H1 (cell line): Measurements from ENCODE around the gene RPUSD2. TPM values are rescaled to one million over a fixed set of nuclear protein-coding genes. Genes with fewer than 3 reads are reported as not detected.

Source experiments
- CTCF ChIA-PET: fragments of 300-600 bp; sonication (Branson Sonifier 250); formaldehyde crosslinking; loops from one replicate; lab custom pipeline; 2021; ENCODE audit not compliant: partially characterized antibody; lab: Charles Lee
- POLR2A ChIA-PET: fragments of 300-600 bp; sonication (Branson Sonifier 250); formaldehyde crosslinking; loops from one replicate; lab custom pipeline; 2021; ENCODE audit warnings: inconsistent platforms; ENCODE audit not compliant: partially characterized antibody; lab: Charles Lee
- DNase-seq, 2 experiments: peaks; one replicate each; pipeline versions ENCODE4 v3.0.0 to v3.0.0-alpha.2; 2010 to 2022; ENCODE audit warnings: low spot score in 2 of 2, low read depth in 1 of 2, mixed read lengths in 1 of 2
- FAIRE-seq: peaks from 2 replicates; lab custom pipeline; 2011; peaks lifted over from hg19 to GRCh38; lab: Jason Lieb, UNC
- H2AFZ ChIP-seq: 2 replicates; pipeline ENCODE4 v1.8.1; 2012; ENCODE audit warnings: low read length, inconsistent platforms
- H2AK5ac ChIP-seq: 2 replicates; pipeline ENCODE4 v1.6.1; 2013; ENCODE audit warnings: low read depth, low read length
- H2BK120ac ChIP-seq: replicated peaks from 2 replicates; pipeline ENCODE3; 2013; ENCODE audit warnings: low read depth, low read length, inconsistent platforms
- H2BK12ac ChIP-seq: 2 replicates; pipeline ENCODE4 v1.6.1; 2013; ENCODE audit warnings: low read depth, low read length
- H2BK15ac ChIP-seq: 2 replicates; pipeline ENCODE4 v1.6.1; 2013; ENCODE audit warnings: low read length
- H2BK20ac ChIP-seq: 2 replicates; pipeline ENCODE4 v1.6.1; 2013; ENCODE audit warnings: low read length
- H2BK5ac ChIP-seq: 2 replicates; pipeline ENCODE4 v1.6.1; 2013; ENCODE audit warnings: low read depth, low read length
- H3K14ac ChIP-seq: 2 replicates; pipeline ENCODE4 v1.6.1; 2013; ENCODE audit warnings: inconsistent platforms; ENCODE audit not compliant: insufficient read length
- H3K18ac ChIP-seq: 2 replicates; pipeline ENCODE4 v1.6.1; 2013; ENCODE audit warnings: low read length; ENCODE audit errors: extremely low read depth
- H3K23ac ChIP-seq: 2 replicates; pipeline ENCODE4 v1.6.1; 2013; ENCODE audit warnings: inconsistent platforms; ENCODE audit not compliant: insufficient read length
- H3K23me2 ChIP-seq: 2 replicates; pipeline ENCODE4 v1.6.1; 2013; ENCODE audit warnings: low read depth, low read length
- H3K27ac ChIP-seq: 2 replicates; pipeline ENCODE4 v1.6.1; 2011; ENCODE audit warnings: low read depth, low read length, inconsistent platforms
- H3K27me3 ChIP-seq, 4 experiments: replicated peaks in 1 of 4; 1 replicate in 1 of 4; 2 replicates in 3 of 4; pipeline versions ENCODE4 v1.6.1 to v1.8.1; 2011 to 2013; ENCODE audit warnings: low read length in 3 of 4, mild to moderate bottlenecking in 3 of 4, inconsistent platforms in 2 of 4, mixed read lengths in 2 of 4, moderate library complexity in 1 of 4; ENCODE audit not compliant: control insufficient read depth in 3 of 4, insufficient read depth in 3 of 4; ENCODE audit errors: extremely low read depth in 1 of 4
- H3K36me3 ChIP-seq, 4 experiments: 2 replicates each; pipeline versions ENCODE4 v1.6.1 to v1.8.1; 2011 to 2013; ENCODE audit warnings: mild to moderate bottlenecking in 4 of 4, low read length in 3 of 4, moderate library complexity in 2 of 4, control low read depth in 1 of 4, inconsistent platforms in 1 of 4; ENCODE audit not compliant: insufficient read depth in 4 of 4, control insufficient read depth in 2 of 4
- H3K4ac ChIP-seq: replicated peaks from 2 replicates; pipeline ENCODE3; 2013; ENCODE audit warnings: low read length, low read depth, mixed read lengths, inconsistent platforms; ENCODE audit not compliant: insufficient read length
- H3K4me1 ChIP-seq, 4 experiments: replicated peaks in 1 of 4; 1 replicate in 1 of 4; 2 replicates in 3 of 4; pipeline versions ENCODE4 v1.6.1 to v1.8.1; 2011 to 2013; ENCODE audit warnings: low read length in 3 of 4, inconsistent platforms in 2 of 4, mixed read lengths in 1 of 4; ENCODE audit not compliant: insufficient read depth in 4 of 4, control insufficient read depth in 3 of 4
- H3K4me2 ChIP-seq, 2 experiments: 2 replicates each; pipeline versions ENCODE4 v1.6.1 to v1.8.1; 2011 to 2013; ENCODE audit warnings: low read depth in 2 of 2, low read length in 2 of 2, control low read depth in 1 of 2, inconsistent platforms in 1 of 2, mild to moderate bottlenecking in 1 of 2; ENCODE audit not compliant: insufficient read depth in 1 of 2
- H3K4me3 ChIP-seq, 4 experiments: fragments of 200-600, 300-600 bp in 1 of 4; sonication (generic), shearing (Covaris generic), sonication (Bioruptor Twin) in 1 of 4; 2 replicates each; pipeline versions ENCODE4 v1.5.1 to v1.8.1; 2011 to 2016; ENCODE audit warnings: low read length in 4 of 4, low read depth in 3 of 4, control low read depth in 2 of 4, inconsistent platforms in 2 of 4, mild to moderate bottlenecking in 2 of 4, mixed read lengths in 1 of 4, moderate library complexity in 1 of 4; ENCODE audit not compliant: insufficient read depth in 2 of 4; ENCODE audit errors: extremely low read depth in 1 of 4
- H3K56ac ChIP-seq: replicated peaks from 2 replicates; pipeline ENCODE3; 2013; ENCODE audit warnings: low read depth, mild to moderate bottlenecking, mixed read lengths, low read length, inconsistent platforms; ENCODE audit not compliant: insufficient read length
- H3K79me1 ChIP-seq: 2 replicates; pipeline ENCODE4 v1.6.1; 2013; ENCODE audit warnings: low read depth, low read length, control low read depth
- H3K79me2 ChIP-seq, 2 experiments: 2 replicates each; pipeline versions ENCODE4 v1.6.1 to v1.8.1; 2012 to 2013; ENCODE audit warnings: low read length in 2 of 2, mild to moderate bottlenecking in 2 of 2, inconsistent platforms in 1 of 2; ENCODE audit not compliant: insufficient read depth in 2 of 2, control insufficient read depth in 1 of 2
- H3K9ac ChIP-seq, 4 experiments: replicated peaks in 1 of 4; 1 replicate in 1 of 4; 2 replicates in 3 of 4; pipeline versions ENCODE4 v1.6.1 to v1.8.1; 2011 to 2013; ENCODE audit warnings: low read depth in 3 of 4, low read length in 3 of 4, control low read depth in 2 of 4, mild to moderate bottlenecking in 2 of 4, moderate library complexity in 2 of 4, inconsistent platforms in 1 of 4; ENCODE audit errors: extremely low read depth in 1 of 4
- H3K9me3 ChIP-seq, 2 experiments: 2 replicates each; pipeline versions ENCODE4 v1.6.1 to v1.8.1; 2012 to 2013; ENCODE audit warnings: mild to moderate bottlenecking in 2 of 2, moderate library complexity in 2 of 2, control low read depth in 1 of 2, inconsistent platforms in 1 of 2, low read depth in 1 of 2, low read length in 1 of 2, mixed read lengths in 1 of 2; ENCODE audit not compliant: insufficient read depth in 2 of 2
- H4K20me1 ChIP-seq, 2 experiments: replicated peaks in 1 of 2; 2 replicates each; pipeline versions ENCODE3 to v1.8.1; 2011 to 2013; ENCODE audit warnings: inconsistent platforms in 2 of 2, low read length in 2 of 2, mild to moderate bottlenecking in 1 of 2; ENCODE audit not compliant: insufficient read depth in 2 of 2, control insufficient read depth in 1 of 2
- H4K5ac ChIP-seq: 2 replicates; pipeline ENCODE4 v1.6.1; 2013; ENCODE audit warnings: low read length, low read depth, mixed read lengths, inconsistent platforms; ENCODE audit not compliant: insufficient read length
- H4K8ac ChIP-seq: 2 replicates; pipeline ENCODE4 v1.8.0; 2013; ENCODE audit warnings: mild to moderate bottlenecking, moderate library complexity, low read length, inconsistent platforms; ENCODE audit not compliant: insufficient read depth; ENCODE audit errors: extremely low read depth
- H4K91ac ChIP-seq: replicated peaks from 2 replicates; pipeline ENCODE3; 2013; ENCODE audit warnings: low read length, mixed read lengths, inconsistent platforms; ENCODE audit not compliant: insufficient read length
- ASH2L ChIP-seq: fragments of 200-600, 300-600 bp; sonication (generic); IDR thresholded peaks from one replicate; pipeline ENCODE4 v1.7.1; 2017; ENCODE audit warnings: low read length
- BACH1 ChIP-seq: IDR thresholded peaks from 2 replicates; pipeline ENCODE4 v1.6.1; 2012; ENCODE audit warnings: low read length, improper control_type of control experiment
- BCL11A ChIP-seq, 2 experiments: IDR thresholded peaks; one replicate each; pipeline ENCODE4 v1.6.1; 2011; ENCODE audit warnings: low read depth in 2 of 2, low read length in 2 of 2, mild to moderate bottlenecking in 2 of 2
- BRCA1 ChIP-seq: IDR thresholded peaks from 2 replicates; pipeline ENCODE4 v1.6.1; 2012; ENCODE audit warnings: low read depth, low read length, improper control_type of control experiment
- CEBPB ChIP-seq: IDR thresholded peaks from 2 replicates; pipeline ENCODE4 v1.6.1; 2012; ENCODE audit warnings: low read depth, low read length
- CHD1 ChIP-seq: IDR thresholded peaks from 2 replicates; pipeline ENCODE4 v1.6.1; 2012; ENCODE audit warnings: low read depth, low read length, improper control_type of control experiment
- CHD2 ChIP-seq: IDR thresholded peaks from 2 replicates; pipeline ENCODE4 v1.6.1; 2012; ENCODE audit warnings: low read length, improper control_type of control experiment
- CREB1 ChIP-seq: IDR thresholded peaks from 2 replicates; pipeline ENCODE4 v1.6.1; 2012; ENCODE audit warnings: inconsistent platforms
- EP300 ChIP-seq, 2 experiments: IDR thresholded peaks; 1 replicate in 1 of 2; 2 replicates in 1 of 2; pipeline ENCODE4 v1.6.1; 2011 to 2012; ENCODE audit warnings: low read depth in 2 of 2, low read length in 2 of 2, mild to moderate bottlenecking in 2 of 2, borderline replicate concordance in 1 of 2, inconsistent platforms in 1 of 2, moderate library complexity in 1 of 2
- JUN ChIP-seq: IDR thresholded peaks from 2 replicates; pipeline ENCODE4 v1.6.1; 2011; ENCODE audit warnings: low read depth, mild to moderate bottlenecking, improper control_type of control experiment, low read length
- POLR2A ChIP-seq, 2 experiments: IDR thresholded peaks; 1 replicate in 1 of 2; 2 replicates in 1 of 2; pipeline ENCODE4 v1.6.1; 2011; ENCODE audit warnings: low read depth in 2 of 2, low read length in 2 of 2, mild to moderate bottlenecking in 2 of 2; ENCODE audit errors: control extremely low read depth in 1 of 2
- SUZ12 ChIP-seq: fragments of 200-600 bp; sonication (generic); IDR thresholded peaks from 2 replicates; pipeline ENCODE4 v1.6.1; 2012; ENCODE audit warnings: mild to moderate bottlenecking, inconsistent platforms, low read length, moderate library complexity, mixed read lengths
- TBP ChIP-seq: IDR thresholded peaks from 2 replicates; pipeline ENCODE4 v1.6.1; 2011; ENCODE audit warnings: low read depth, low read length, improper control_type of control experiment
- TEAD4 ChIP-seq: IDR thresholded peaks from 2 replicates; pipeline ENCODE4 v1.6.1; 2012; ENCODE audit warnings: low read depth, low read length, inconsistent platforms, mixed read lengths
- USF2 ChIP-seq: IDR thresholded peaks from 2 replicates; pipeline ENCODE4 v1.6.1; 2011; ENCODE audit warnings: low read length, improper control_type of control experiment
- YY1 ChIP-seq: IDR thresholded peaks from 2 replicates; pipeline ENCODE4 v1.6.1; 2011; ENCODE audit warnings: low read depth, mild to moderate bottlenecking, low read length
- WGBS, 2 experiments: shearing (Covaris generic) in 1 of 2; methylation state at CpG; one replicate each; pipeline versions ENCODE4 v1.1.6 to v1.1.7; 2013 to 2015; ENCODE audit warnings: low lambda C conversion rate in 2 of 2, mixed read lengths in 2 of 2, inconsistent platforms in 1 of 2, low coverage in 1 of 2, missing lambda C conversion rate in 1 of 2; ENCODE audit not compliant: insufficient replicate concordance in 2 of 2, insufficient coverage in 1 of 2, insufficient read length in 1 of 2; ENCODE audit errors: extremely low coverage in 1 of 2, missing lambda C conversion rate in 1 of 2; 5-methylcytosine and 5-hydroxymethylcytosine counted together
- polyA plus RNA-seq, 7 experiments: library from polyadenylated mRNA; depleted of rRNA in 3 of 7; stranded (reverse) in 5 of 7; unstranded in 2 of 7; fragments of >200 nt in 5 of 7; fragments of 200-250 nt in 2 of 7; gene quantifications; 1 replicate in 5 of 7; 2 replicates in 1 of 7; 4 replicates in 1 of 7; pipeline versions ENCODE4 v1.2.1 to v1.2.3, GENCODE V29; 2011 to 2013; ENCODE audit warnings: missing spikeins in 2 of 7, mixed read lengths in 2 of 7
- total RNA-seq: library from RNA; stranded (reverse); fragmentation: NEBNext Ultra II Directional; extraction: Animal tissue kit (Norgen Biotek cat#: 25700); gene quantifications from 2 replicates; pipeline ENCODE4 v1.2.1, GENCODE V29; 2021

The RPUSD2 gene
- total and polyA plus RNA-seq, 2 of the 8 experiments (the other 6 are each of a cell fraction or from before 2014, with no cell fraction given), result 14.5 to 28.5 TPM

GRCh38 chr15:40584191-40584590 lies 15.1 kb downstream of the RPUSD2 start:
- TF ChIP-seq POLR2A (IDR thresholded peaks at IDR 0.05; ENCODE audit: control extremely low read depth in 1 of 2, low read depth in 2 of 2, low read length in 2 of 2) (no peak), ASH2L (no peak), JUN (no peak), SUZ12 (no peak), CHD2 (no peak), USF2 (no peak), BRCA1 (no peak), CREB1 (no peak), BCL11A (IDR thresholded peaks at IDR 0.05; ENCODE audit: low read depth in 2 of 2, low read length in 2 of 2) (no peak), EP300 (IDR thresholded peaks at IDR 0.05; ENCODE audit: borderline replicate concordance in 1 of 2, low read depth in 2 of 2, low read length in 2 of 2) (no peak), YY1 (no peak), CHD1 (no peak), TEAD4 (no peak), CEBPB (no peak), BACH1 (no peak), TBP (no peak)
- no peak overlapping the region for H4K5ac ChIP-seq
- no peaks in the 10 kb centered on the region for H3K36me3 ChIP-seq
- no peaks in the 10 kb centered on the region for H3K23me2 ChIP-seq
- no peak overlapping the region for H2AFZ ChIP-seq
- H2BK5ac ChIP-seq, result no peak overlapping the region
- no peak overlapping the region for H3K4me3 ChIP-seq
- H3K14ac ChIP-seq, result no peak overlapping the region
- H4K8ac ChIP-seq, result no peak overlapping the region
- FAIRE-seq (no peak), DNase-seq (no peak)
- no peak overlapping the region for H2BK12ac ChIP-seq
- POLR2A ChIA-PET, result interaction anchor here (0.7 to 1.1 kb wide), 2 partner anchors 9 to 11 kb away, joined by 3 read pairs; partner anchors contain the start of gene KNL1
- no peaks in the 10 kb centered on the region for H3K79me1 ChIP-seq
- WGBS, 2 experiments, result 45% methylated on average over 2 of the region's 2 CpGs; no CpG with 5 or more reads in 1 of the 2 experiments
- H3K9ac ChIP-seq, result no peak overlapping the region
- no peak overlapping the region for H3K4me2 ChIP-seq
- no peaks in the 10 kb centered on the region for H3K9me3 ChIP-seq
- no peak overlapping the region for H2BK15ac ChIP-seq
- no peak overlapping the region for H3K27ac ChIP-seq
- H2BK20ac ChIP-seq, result no peak overlapping the region
- CTCF ChIA-PET, result interaction anchor here (0.7 to 1.2 kb wide), 2 partner anchors 106 to 308 kb away, joined by 3 to 5 read pairs; no protein-coding TSS in a partner anchor
- H3K79me2 ChIP-seq, result no peaks in the 10 kb centered on the region
- no peak overlapping the region for H3K4ac ChIP-seq
- H3K4me1 ChIP-seq, result no peaks in the 10 kb centered on the region
- no peak overlapping the region for H2BK120ac ChIP-seq
- H4K91ac ChIP-seq, result no peak overlapping the region
- no peaks in the 10 kb centered on the region for H4K20me1 ChIP-seq
- H3K27me3 ChIP-seq, result no peaks in the 10 kb centered on the region
- H3K23ac ChIP-seq, result no peak overlapping the region
- no peak overlapping the region for H2AK5ac ChIP-seq
- H3K56ac ChIP-seq, result no peak overlapping the region
- H3K18ac ChIP-seq, result no peak overlapping the region
